ENCODE results near the gene CECR2. TPM values are rescaled to one million over a fixed set of nuclear protein-coding genes. Genes with fewer than 3 reads are reported as not detected.

The CECR2 gene
- total and polyA plus RNA-seq, 10 of the 15 experiments (the other 5 are each of a cell fraction or from before 2014, with no cell fraction given) = 0.01 to 0.08 (median 0.01) TPM; not detected in 7

- H3K4me3 ChIP-seq = no peak overlapping the region
- no peak overlapping the region for H2AFZ ChIP-seq (ENCODE audit: control insufficient read depth, low read depth, low read length)
- no peak overlapping the region for H3K4me2 ChIP-seq (ENCODE audit: control insufficient read depth, insufficient read depth)
- H3K9me3 ChIP-seq (replicated peaks; ENCODE audit: control insufficient read depth, insufficient read depth, low read length) = no peaks in the 10 kb centered on the region
- ATAC-seq (no peak), FAIRE-seq (no peak), DNase-seq (ENCODE audit: low read depth, low spot score) (no peak)
- no peaks in the 10 kb centered on the region for H4K20me1 ChIP-seq (ENCODE audit: control insufficient read depth, insufficient read depth)
- no peaks in the 10 kb centered on the region for H3K79me2 ChIP-seq (ENCODE audit: control insufficient read depth, insufficient read depth, low read length)
- WGBS (ENCODE audit: insufficient coverage, insufficient replicate concordance, low lambda C conversion rate, missing lambda C conversion rate) = 60% methylated on average over 21 of the region's 21 CpGs
- POLR2A ChIA-PET = no interaction called here
- H3K27ac ChIP-seq (ENCODE audit: control insufficient read depth, insufficient read depth) = no peak overlapping the region
- in situ Hi-C loops (cut with MboI) = no loop called here
- no peaks in the 10 kb centered on the region for H3K27me3 ChIP-seq (replicated peaks in 1 of 2; ENCODE audit: control insufficient read depth in 2 of 2, insufficient read depth in 2 of 2, low read length in 1 of 2)
- no peaks in the 10 kb centered on the region for H3K36me3 ChIP-seq (ENCODE audit: control insufficient read depth in 2 of 2, insufficient read depth in 2 of 2, low read length in 1 of 2)
- RAD21 ChIA-PET (ENCODE audit: unreplicated experiment) = no interaction called here
- no TSS peak for BruUV-seq (replicated peaks)
- H3K4me1 ChIP-seq (ENCODE audit: control insufficient read depth, insufficient read depth, low read length) = no peaks in the 10 kb centered on the region
- SMC1A ChIA-PET (ENCODE audit: uncharacterized antibody, unreplicated experiment) = interaction anchor here (2.0 kb wide), 1 partner anchor 12 kb away, joined by 6 read pairs; no protein-coding TSS in a partner anchor
- CTCF ChIA-PET = interaction anchor here (0.6 kb wide), 1 partner anchor 387 kb away, joined by 3 read pairs; no protein-coding TSS in a partner anchor
- intact Hi-C loops (cut with micrococcal nuclease; ENCODE audit: unreplicated experiment) = no loop called here
- no peak overlapping the region for H3K9ac ChIP-seq (ENCODE audit: control insufficient read depth, insufficient read depth, low read length)
- TF ChIP-seq HCFC1 (IDR thresholded peaks at IDR 0.05; ENCODE audit: low read length) (no peak), IRF4 (IDR thresholded peaks at IDR 0.05; ENCODE audit: low read depth, low read length) (no peak), SIN3A (IDR thresholded peaks at IDR 0.05; ENCODE audit: low read depth, low read length) (no peak), RUNX3 (IDR thresholded peaks at IDR 0.05; ENCODE audit: low read length) (no peak), RCOR1 (conservative IDR thresholded peaks at IDR 0.05; ENCODE audit: low read depth, low read length) (no peak), STAT3 (IDR thresholded peaks at IDR 0.05; ENCODE audit: low read depth, low read length) (no peak), SKIL (IDR thresholded peaks at IDR 0.05; ENCODE audit: low read depth, poor library complexity, severe bottlenecking) (no peak), SUZ12 (IDR thresholded peaks at IDR 0.05; ENCODE audit: unreplicated experiment) (no peak), EGR1 (IDR thresholded peaks at IDR 0.05; ENCODE audit: borderline replicate concordance in 1 of 2, low read depth in 2 of 2, low read length in 2 of 2) (no peak), USF2 (IDR thresholded peaks at IDR 0.05; ENCODE audit: borderline replicate concordance, low read depth, low read length) (no peak), ZSCAN29 (IDR thresholded peaks at IDR 0.05) (no peak), USF1 (IDR thresholded peaks at IDR 0.05; ENCODE audit: borderline replicate concordance, extremely low read length, insufficient read depth, low read depth, low read length) (no peak), IKZF2 (IDR thresholded peaks at IDR 0.05) (no peak), ATF3 (IDR thresholded peaks at IDR 0.05; ENCODE audit: borderline replicate concordance, extremely low read depth, low read depth, low read length) (no peak), TBL1XR1 (IDR thresholded peaks at IDR 0.05; ENCODE audit: low read depth, low read length) (no peak), NR2F1 (conservative IDR thresholded peaks at IDR 0.05) (no peak), GATAD2B (conservative IDR thresholded peaks at IDR 0.05; ENCODE audit: low read depth) (no peak), RELA (IDR thresholded peaks at IDR 0.05; ENCODE audit: borderline replicate concordance, partially characterized antibody) (no peak), ZNF274 (IDR thresholded peaks at IDR 0.05; ENCODE audit: insufficient read depth, insufficient read length) (no peak)
These were observed 201.8 kb downstream of the CECR2 start for GRCh38 chr22:17570851-17571631.
